Measurements from ENCODE around the gene KLF13.
A peak's percentile ranks its signal among the peaks of the same experiment; 100 is the strongest.
"Not testable (repeated sequence)": the region's sequence is repeated elsewhere in the genome, so short reads cannot be mapped to it uniquely, and the experiment has no call there.

KLF13 gene

DNA sequence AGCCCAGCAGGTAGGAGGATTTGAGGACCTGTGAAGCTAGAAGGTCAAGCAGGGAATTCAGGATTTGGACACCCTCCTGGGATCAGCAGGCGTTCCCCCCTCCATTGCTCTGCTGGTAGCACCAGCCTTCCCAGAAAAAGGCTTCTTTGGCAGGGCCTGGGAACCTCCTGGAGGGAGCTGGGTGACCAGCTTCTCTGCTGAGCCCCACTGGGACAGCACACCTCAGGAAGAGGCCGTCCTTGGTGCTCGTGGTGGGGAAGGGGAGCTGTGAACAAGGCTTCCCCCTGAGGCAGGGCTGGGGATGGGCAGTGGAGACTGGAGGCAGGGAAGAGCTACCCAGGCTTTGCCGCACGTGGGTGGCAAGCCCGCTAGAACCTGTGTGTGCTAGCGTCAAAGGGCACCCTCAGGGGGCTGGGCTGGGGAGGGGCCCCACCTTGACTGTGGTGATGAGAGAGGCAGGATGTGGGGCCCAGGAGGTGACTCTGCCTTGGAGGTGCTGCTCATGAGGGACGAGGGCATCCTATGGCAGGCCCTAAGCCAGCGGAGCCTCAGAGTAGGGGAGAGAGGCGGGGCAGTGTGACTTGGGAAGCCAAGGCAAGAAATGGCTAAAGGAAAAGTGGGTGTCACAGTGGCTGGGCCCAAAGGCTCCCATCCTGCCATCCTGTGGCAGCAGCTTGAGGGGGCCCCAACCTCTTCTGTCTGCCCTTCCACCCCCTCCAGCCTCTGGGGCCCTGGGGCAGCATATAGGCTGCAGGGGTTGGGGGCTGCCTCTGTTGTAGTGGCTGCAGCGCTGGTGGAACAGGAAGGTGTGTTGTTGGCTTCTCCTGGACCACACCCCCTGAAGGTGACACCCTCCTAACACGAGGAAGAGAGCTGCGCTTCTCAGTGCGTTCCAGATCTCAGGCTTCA lies 20.7 kb downstream of the KLF13 start:
- DNase-seq (ENCODE audit: low read depth), result no peak

DNA sequence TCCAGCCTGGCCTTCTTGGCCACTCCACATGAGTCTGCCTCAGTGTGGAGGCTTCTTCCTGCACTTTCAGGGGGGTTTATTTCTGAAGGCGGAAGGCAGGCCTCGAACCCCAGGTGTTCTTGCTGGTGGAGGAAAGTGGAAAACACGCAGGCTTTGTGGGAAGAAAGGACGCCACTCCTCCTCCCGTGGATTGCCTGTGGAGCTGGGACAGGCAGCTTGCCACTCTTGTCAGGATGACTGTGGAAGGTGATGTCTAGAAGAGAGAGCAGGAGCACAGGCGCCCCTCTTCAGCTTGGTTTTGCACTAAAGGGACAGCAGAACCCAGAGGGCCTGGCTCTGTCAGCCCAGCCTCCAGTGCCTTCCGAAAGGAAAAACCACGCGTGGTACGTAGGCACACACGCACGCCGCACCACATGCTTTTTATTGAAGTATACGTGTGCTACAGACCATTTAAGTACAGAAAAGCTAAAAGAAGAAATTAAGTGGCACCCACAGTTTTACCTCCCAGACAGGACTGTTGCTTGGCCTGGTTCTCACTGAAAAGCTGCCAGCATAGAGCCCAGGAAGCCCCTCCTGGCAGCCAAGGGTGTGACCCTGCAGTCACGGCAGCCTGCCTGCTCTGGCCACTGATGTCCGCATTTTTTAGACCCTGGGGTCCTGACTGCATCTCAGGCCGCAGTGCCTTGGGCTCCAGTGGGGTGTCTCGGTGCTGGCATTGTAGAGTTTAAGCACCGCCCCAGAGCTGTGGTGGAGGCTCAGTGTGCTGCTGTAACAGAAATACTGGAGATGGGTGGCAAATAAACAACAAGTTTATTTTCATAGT lies 21.6 kb downstream of the KLF13 start:
- DNase-seq (ENCODE audit: low read depth), result no peak

DNA sequence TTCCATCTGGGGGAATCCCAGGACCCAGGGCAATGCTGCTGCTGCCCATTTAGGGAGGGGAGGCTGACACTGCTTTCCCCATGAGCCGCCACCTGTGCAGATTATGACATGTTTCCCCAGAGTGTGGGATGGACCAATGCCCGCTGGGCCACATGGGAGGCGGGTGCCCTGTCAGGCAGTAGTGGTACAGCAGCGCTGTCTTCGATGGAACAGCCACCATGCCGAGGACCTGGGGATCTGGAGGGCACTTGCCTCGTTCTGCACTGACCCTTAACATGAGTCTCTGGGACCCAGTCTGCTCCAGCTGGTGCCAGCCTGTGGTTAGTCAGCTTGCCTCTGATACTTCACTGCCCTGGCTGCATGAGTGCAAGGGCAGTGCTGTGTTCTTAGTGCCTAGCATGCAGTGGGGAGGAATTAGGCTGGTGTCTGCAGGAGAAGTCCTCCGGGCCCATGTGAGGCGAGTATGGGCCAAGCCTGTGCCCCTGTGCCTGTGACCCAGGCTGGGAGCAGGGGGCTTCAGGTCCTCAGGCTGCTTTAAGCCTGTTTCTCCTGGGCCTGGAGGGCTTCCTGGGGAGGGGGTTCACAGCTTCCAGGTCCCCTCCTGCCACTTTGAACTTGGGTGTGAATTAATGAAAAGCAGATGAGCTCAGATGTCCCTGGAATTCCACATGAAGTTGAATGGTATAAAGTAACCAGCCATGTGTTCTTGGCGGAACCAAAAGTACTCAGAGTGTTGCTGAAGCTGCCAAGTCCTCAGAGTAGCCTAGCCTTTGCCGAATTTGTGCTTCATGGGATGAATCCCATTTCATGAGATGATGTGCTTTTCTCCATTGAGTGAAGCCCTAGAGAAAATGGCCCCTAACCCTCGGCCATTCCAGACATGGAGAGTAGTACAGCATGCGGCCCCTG lies 22.9 kb downstream of the KLF13 start:
- DNase-seq (ENCODE audit: low read depth), result no peak

GRCh38 chr15:31350771-31351170 lies 24.1 kb downstream of the KLF13 start:
- no peak for DNase-seq (ENCODE audit: low read depth)

DNA sequence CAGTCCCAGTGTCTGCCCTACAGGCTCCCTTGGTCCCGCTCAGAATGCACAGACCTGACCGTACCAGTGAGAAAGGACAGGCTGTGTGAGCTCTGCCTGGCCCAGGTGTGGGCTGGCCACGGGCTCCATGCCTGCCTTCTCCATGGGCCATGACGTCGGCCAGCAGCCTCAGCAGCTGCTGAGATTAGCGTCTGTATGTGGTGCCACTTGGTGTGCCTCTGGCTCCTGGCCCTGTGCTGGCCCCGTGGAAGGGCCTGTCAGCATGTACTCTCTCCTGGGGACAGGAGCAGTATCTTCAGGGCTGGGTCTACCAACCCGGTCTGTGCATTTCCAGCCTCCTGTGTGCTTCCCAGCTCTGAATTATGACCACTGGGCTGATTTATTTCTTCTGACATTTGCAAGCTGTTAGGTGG lies 25.7 kb downstream of the KLF13 start:
- no peak for DNase-seq (ENCODE audit: low read depth)

DNA sequence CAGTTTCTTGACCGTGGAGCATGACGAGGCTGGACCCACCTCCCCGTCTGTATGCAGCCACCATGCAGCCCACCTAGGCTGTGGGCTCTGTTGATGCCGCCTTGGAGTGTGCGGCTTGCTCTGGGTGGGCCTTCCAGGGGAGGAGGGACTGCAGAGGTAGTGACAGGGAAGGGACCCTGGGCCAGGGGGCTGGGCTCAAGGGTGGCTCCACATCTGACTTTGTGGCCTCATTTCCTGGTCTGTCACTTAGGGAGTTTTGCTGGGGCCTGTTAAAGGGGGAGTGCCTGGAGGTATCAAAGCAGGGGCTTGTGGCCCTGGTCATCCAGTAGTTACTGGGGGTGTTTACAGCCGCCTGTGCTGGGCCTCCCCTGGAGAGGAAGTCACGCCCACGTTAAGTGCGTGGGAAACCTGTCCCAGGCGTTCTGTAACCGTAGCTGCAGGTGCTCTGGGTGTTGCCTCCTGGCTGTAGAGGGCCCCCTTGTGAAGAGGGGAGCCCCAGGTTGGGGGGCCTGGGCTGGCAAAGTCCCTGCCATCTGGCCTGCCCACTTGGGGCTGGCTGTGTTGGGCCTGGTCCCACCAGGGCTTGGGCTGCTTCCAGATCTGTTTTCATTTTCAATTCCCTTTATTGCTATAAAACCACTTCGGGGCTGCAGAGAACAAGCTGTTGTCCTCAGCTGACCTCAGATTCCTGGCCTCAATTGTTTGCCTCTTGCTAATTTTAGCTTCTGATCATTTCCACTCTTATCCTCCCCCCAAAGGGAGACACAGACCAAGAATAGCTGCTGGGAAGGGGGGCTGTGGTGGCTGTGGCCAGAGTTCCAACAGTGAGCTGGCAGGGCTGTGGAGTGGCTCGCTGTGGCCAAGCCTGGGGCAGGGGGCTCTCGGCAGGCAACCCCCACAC lies 26.5 kb downstream of the KLF13 start:
- DNase-seq (ENCODE audit: low read depth), result peak; percentile 96

DNA sequence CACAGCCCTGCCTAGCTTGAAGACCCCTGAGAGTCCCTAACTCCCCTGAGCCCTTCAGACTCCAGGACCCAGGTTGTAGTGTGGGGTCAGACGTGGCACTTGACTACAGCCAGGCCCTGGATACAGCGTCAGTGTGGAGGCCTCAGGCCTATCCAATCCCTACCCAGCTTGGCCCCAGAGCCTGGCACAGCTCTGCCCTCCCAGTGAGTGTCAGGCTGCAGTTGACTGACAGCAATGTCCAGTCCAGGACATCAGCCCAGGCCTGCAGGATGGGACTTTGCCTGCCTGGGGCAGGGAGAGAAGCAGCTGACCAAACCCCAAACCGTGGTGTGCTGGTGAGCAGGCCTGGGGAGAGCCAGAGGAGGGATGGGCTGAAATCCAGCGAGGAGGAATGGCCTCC lies 27.3 kb downstream of the KLF13 start:
- DNase-seq (ENCODE audit: low read depth), result peak; percentile 59

DNA sequence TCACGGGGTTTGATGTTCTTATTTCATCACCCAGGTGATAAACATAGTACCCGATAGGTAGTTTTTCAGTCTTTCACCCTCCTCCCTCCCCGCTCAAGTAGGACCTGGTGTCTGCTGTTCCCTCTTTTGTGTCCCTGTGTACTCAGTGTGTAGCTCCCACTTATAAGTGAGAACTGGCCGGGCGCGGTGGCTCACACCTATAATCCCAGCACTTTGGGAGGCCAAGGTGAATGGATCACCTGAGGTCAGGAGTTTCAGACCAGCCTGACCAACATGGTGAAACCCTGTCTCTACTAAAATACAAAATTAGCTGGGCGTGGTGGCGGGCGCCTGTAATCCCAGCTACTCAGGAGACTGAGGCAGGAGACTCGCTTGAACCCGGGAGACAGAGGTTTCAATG lies 29.5 kb downstream of the KLF13 start:
- not testable (repeated sequence) for DNase-seq (ENCODE audit: low read depth)

GRCh38 chr15:31357148-31357547 lies 30.5 kb downstream of the KLF13 start:
- DNase-seq (ENCODE audit: low read depth), result no peak

GRCh38 chr15:31358163-31358562 lies 31.5 kb downstream of the KLF13 start:
- DNase-seq (ENCODE audit: low read depth), result no peak

GRCh38 chr15:31358957-31359701 lies 32.5 kb downstream of the KLF13 start:
- no peak for DNase-seq (ENCODE audit: low read depth)

DNA sequence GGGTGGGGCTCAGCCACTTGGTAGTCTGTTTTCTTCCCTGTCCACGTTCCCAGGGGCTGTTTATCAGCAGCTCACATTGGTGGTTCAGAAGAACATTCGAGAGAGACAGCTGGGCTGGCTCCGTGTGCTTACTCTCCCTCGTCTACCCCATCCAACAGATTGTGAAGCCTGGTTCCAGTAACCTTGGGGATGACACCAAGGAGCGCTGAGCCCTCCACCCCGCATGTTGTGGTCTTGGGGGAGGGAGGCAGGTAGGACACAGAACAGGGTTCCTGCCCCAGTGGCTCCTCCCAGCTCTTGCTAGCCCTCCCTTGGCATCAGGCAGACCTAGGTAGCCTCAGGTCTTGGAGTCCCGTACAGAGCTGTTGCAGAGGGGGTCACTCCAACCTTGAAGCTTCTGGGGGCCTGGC lies 33.1 kb downstream of the KLF13 start:
- no peak for DNase-seq (ENCODE audit: low read depth)

- DNase-seq (ENCODE audit: low read depth), result no peak
These were observed 33.5 kb downstream of the KLF13 start for GRCh38 chr15:31360158-31360561.

DNA sequence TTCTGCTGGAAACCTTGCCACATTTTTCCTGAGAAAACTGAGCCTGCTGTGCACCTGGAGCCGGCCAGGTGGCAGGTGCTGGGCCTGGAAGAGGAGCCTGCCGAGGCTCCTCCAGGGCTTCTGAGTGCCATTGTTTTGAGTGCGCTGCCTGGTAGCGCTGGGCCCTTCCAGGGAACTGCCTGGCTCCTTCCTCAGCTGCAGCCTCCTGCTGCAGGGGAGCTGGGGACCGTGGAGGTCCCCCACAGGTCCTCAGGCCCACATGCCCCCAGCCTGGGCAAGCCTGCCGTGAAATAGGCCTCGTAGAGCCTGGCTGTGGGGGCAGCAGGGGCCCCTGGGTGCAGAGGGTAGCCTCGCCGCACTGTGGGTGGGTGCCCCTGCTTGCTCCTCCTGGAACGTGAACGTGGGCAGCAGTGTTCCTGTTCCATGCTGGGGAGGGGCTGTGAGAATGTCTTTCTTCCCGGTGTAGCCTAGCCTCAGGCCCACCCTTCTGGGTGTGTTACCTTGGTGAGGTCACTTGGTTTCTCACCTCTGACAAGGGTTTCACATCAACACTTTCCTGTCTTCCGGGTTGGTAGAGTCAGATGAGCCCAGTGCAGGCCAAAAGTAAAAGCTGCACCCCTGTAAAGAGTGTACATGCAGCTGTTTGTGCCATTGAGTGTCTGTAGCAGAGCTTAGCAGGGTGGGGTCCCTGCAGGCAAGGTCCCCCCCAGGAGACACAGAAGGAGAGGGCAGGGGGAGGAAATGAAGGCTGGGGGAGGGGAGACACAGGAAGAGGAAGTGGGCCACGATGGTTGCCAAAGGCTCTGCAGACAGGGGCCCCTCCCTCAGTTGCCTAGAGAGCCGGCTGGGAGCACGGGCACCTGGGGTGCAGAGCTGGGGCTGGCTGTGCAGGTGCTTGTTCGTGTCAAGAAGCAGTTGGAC lies 34.5 kb downstream of the KLF13 start:
- no peak for DNase-seq (ENCODE audit: low read depth)

DNA sequence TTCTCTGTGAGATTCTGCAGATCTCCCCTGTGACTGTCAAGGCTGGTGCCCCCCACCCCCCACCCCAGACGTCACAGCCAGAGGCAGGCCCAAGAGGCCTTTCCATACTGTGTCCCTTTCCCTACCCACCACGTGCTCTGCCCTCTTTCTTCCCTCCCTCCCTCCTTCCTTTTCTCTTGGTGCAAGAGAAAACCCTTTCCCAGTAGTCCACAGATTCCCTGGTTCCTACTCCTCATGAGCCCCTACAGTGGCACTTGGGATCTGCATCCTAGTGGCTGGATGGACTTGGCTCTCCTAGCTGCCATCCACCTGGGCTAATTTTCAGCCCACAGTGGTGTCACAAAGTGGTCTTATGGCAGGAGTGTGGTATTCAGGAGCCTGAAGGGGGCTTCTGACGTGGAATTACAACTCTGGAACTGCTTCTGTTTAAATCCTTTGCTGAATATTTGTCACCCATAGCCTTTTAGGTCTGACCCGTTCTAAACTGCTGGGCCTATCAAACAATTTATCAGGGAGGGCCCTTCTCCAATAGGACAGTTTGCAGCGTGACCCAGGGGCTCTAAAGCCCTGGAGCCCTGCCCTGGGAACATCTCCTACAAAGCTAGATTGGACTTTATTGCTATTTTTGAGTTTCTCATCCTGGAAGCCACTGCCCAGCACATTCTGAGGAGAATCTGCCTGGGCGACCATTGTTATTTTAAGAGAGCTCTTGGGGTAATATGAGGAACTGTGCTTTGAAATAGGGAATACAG lies 35.3 kb downstream of the KLF13 start:
- no peak for DNase-seq (ENCODE audit: low read depth)

DNA sequence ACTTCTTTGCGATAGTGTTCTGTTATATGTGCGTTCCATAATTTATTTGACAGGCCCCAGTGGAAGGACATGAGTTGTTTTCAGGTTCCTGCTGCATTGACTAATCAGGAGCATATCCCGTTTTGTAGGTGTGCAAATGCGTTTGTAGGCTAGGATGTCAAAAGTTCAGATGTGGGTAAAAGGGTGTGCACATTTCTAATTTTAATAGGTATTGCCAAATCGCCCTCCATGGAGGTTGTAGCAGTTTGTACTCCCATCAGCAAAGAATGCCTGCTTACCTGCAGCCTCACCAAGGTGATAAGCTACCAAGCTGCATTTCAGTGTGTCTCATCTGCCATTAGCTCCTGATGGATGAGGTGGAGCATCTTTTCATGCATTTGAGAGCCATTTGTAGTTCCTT lies 36.3 kb downstream of the KLF13 start:
- DNase-seq (ENCODE audit: low read depth), result no peak

DNA sequence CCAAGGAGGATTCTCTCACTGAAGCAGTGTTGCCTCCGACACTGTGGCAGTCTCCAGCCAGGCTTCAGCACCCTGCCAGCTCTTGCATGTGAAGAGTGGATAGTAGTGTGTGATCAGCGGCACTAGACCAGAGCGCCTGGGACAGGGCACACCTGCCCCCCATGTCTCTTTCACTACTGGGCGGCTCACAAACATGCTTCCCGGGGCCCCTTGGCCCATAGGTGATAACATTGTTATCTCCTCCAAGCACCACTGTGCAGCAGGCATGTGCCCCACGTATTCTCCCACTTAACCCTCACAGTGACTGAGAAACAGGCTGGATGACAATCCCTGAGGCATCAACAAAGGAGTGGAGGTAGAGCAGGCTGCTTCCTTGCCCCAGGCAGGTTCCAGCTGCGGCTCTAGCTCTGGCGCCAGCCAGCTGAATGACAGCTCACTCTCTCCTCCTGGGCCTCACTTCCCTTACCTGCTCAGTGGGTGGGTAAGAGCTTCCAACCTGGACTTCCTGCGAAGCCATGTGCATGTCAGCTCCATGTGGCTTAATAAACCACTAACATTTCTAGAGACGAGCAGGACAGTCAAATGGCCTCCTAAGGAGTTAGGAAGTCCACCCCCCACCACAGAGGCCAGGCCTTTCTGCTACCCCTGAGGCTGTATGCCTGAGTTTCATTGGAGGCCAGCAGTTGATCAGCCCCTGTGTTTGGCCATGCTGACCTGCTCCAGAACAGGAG lies 37.8 kb downstream of the KLF13 start:
- DNase-seq (ENCODE audit: low read depth), result no peak
